Natural killer cell treated with Interleukin-12 subunit alpha and Interleukin-12 subunit beta and Interleukin-15 and Interleukin-18, amount 100 ng/mL, for 72 hours (primary cell): Measurements from ENCODE around the gene JPT1. TPM values are rescaled to one million over a fixed set of nuclear protein-coding genes. Genes with fewer than 3 reads are reported as not detected.

Experiments
- ATAC-seq, 2 donors: fragments of 150-1000 bp; cut with Tn5 transposase in 1 of 2; sonication (Bioruptor Pico), chemical (Tn5 transposase) in 1 of 2; 2 replicates each; pipeline ENCODE4 v1.10.0; 2021
- DNase-seq: peaks from one replicate; pipeline ENCODE4 v3.0.0; 2022; ENCODE audit warnings: low spot score
- H3K27ac Mint-ChIP-seq, 2 donors: 1 replicate in 1 of 2; 2 replicates in 1 of 2; pipeline ENCODE4 v1.8.0; 2022; ENCODE audit warnings: mixed read lengths in 2 of 2, mild to moderate bottlenecking in 1 of 2, moderate library complexity in 1 of 2
- H3K27me3 Mint-ChIP-seq, 2 donors: 1 replicate in 1 of 2; 2 replicates in 1 of 2; pipeline ENCODE4 v1.8.0; 2022; ENCODE audit warnings: mixed read lengths in 2 of 2
- H3K36me3 Mint-ChIP-seq: one replicate; pipeline ENCODE4 v1.8.0; 2022; ENCODE audit warnings: mixed read lengths
- H3K4me1 Mint-ChIP-seq, 2 donors: 1 replicate in 1 of 2; 2 replicates in 1 of 2; pipeline ENCODE4 v1.8.0; 2022; ENCODE audit warnings: low read depth in 2 of 2, mixed read lengths in 2 of 2, mild to moderate bottlenecking in 1 of 2
- H3K4me3 Mint-ChIP-seq: one replicate; pipeline ENCODE4 v1.8.0; 2022; ENCODE audit warnings: mixed read lengths
- H3K9me3 Mint-ChIP-seq: 2 replicates; pipeline ENCODE4 v1.8.0; 2022; ENCODE audit warnings: mixed read lengths
- total RNA-seq, 2 donors: library from RNA; stranded (reverse); gene quantifications; one replicate each; pipeline ENCODE4 v1.2.3, GENCODE V29; 2022

Gene JPT1
- total RNA-seq, 2 donors from 2014 or later: 219 to 351 TPM

GRCh38 chr17:75113798-75114551 lies 40.3 kb downstream of the JPT1 start:
- Mint-ChIP-seq H3K9me3 (no peaks in the 10 kb centered on the region), H3K4me1 (peaks cover 31 to 33% of the 10 kb centered on the region in 2 donors), H3K4me3 (peak overlapping the region; percentile 92), H3K36me3 (no peaks in the 10 kb centered on the region), H3K27ac (peak overlapping the region; percentile 87 to 98), H3K27me3 (no peaks in the 10 kb centered on the region)
- DNase-seq (peak; percentile 91), ATAC-seq (peak; percentile 70 to 84)

DNA sequence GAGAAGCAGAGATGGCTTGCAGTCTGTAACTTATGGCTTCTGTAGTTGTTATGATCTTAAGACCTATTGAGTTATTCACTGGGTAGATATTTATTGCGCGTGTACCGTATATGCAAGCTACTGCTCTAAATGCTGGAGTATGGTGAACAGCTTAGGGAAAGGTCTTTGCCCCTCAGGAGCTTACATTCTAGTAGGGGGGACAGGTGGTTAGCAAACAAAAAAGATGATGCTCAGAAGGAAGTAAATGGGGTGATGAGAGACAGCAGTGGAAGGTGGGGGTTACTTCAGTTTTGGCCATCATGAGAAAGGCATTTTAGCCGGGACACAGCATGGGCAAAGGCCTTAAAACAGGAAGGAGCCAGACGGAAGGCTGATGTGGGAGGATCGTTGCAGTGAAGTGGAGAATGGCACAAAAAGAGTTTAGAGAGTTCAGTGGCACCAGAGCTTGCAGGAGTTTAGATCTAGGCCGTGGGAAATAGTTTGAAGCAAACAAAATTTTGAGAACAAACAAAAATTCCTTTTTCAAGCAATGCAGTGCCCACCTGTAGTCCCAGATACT lies 42.5 kb downstream of the JPT1 start:
- Mint-ChIP-seq H3K27me3 (no peaks in the 10 kb centered on the region), H3K9me3 (no peaks in the 10 kb centered on the region), H3K36me3 (no peaks in the 10 kb centered on the region), H3K27ac (peak overlapping the region in 1 of 2 donors; percentile 16), H3K4me1 (peaks cover 35 to 39% of the 10 kb centered on the region in 2 donors), H3K4me3 (peak overlapping the region; percentile 1)
- ATAC-seq: no peak
- no peak for DNase-seq

DNA sequence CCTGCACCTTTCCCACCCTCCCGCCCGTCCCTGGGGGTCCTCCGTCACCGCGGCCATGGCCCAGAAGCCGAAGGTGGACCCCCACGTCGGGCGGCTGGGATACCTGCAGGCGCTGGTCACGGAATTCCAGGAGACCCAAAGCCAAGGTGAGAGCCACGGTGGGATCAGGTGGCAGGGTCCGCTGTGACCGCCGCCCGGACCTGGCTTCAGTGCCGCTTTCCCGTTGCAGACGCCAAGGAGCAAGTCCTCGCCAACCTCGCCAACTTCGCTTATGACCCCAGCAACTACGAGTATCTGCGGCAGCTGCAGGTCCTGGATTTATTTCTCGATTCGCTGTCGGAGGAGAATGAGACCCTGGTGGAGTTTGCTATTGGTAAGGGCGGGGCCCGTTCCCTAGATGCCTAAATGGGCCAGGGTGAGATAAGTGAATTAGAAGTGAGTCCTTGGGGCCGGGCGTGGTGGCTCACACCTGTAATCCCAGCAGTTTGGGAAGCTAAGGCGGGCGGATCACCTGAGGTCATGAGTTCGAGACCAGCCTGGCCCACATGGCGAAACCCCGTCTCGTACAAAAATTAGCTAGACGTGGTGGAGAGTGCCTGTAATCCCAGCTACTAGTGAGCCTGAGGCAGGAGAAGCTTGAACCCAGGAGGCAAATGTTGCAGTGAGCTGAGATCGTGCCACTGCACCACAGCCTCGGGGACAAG lies 43.9 kb downstream of the JPT1 start:
- H3K9me3 Mint-ChIP-seq: no peaks in the 10 kb centered on the region
- DNase-seq (peak; percentile 54), ATAC-seq (no peak)
- H3K27me3 Mint-ChIP-seq: no peaks in the 10 kb centered on the region
- H3K4me1 Mint-ChIP-seq: peaks cover 35 to 39% of the 10 kb centered on the region in 2 donors
- peak overlapping the region; percentile 39 to 53 for H3K27ac Mint-ChIP-seq
- H3K36me3 Mint-ChIP-seq: no peaks in the 10 kb centered on the region
- H3K4me3 Mint-ChIP-seq: peak overlapping the region; percentile 86

DNA sequence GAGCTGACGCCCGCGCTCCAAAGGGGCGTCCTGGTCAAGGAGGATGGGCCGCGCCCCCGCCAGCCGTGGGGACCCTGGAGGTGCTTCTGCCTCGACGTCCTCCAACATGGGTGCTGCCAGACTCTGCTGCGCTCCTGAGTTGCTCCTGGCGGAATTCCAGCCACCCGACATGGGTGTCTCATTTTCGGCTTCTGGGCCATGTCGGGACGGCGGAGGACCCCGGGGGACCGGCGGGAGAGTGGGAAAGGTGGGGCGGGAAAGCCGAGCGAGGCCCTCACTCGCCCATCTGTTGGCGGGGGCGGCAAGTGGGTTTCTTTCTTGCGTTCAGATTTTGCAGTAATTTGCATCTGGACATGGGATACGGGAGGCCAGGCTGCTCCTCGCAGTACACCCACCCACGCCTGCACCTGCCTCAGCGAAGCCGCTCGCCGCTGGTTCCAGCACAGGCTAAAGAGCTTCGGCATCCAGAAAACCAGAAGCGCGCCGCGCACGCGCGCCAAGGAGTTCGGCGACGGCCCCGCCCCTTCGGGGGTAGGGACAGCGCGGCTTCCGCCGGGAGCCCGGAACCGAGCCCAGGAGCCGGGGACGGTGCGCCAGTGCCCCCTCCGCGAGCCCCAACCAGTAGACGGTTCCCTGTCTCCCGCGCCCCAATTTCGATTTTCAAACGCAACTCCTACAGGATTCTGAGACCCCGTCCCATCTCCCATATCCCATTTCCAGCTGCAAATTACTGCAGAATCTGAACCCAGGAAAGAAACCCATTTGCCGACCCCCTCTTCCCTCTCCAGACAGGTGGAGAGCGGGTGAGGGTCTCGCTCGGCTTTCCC lies 44.7 kb downstream of the JPT1 start, which contains the start of gene ARMC7:
ARMC7 (plus strand) TSS at position 563 of the 827 bp plus-strand sequence. CDS start 320 bp downstream, outside the sequence.
- Mint-ChIP-seq H3K27me3 (no peaks in the 10 kb centered on the region), H3K4me3 (peak within 1 kb of the TSS; percentile 86), H3K27ac (peak within 1 kb of the TSS; percentile 39 to 53), H3K36me3 (no peaks in the 10 kb centered on the region), H3K9me3 (no peaks in the 10 kb centered on the region), H3K4me1 (peaks cover 30 to 33% of the 10 kb centered on the region in 2 donors)
- DNase-seq (peak; percentile 94), ATAC-seq (peak; percentile 91 to 92)

DNA sequence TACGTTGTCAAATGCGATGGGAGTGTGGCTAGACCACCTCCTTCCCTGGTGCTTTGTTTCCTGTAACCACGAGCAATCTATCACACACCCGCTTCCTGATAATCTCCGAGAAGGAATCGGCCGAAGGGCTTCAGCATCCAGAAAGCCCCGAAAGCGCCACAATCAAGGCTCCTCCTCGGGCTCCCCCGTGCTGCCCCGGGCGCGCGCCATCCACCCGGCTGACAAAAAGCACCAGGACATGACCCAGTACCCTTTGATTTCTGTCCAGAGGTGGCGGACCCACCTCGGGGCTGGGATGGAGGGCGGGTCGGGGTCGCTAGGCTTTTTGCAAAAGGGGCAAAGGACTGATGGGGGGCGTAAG lies 45.3 kb downstream of the JPT1 start:
- Mint-ChIP-seq H3K36me3 (no peaks in the 10 kb centered on the region), H3K4me1 (peaks cover 25 to 28% of the 10 kb centered on the region in 2 donors), H3K27me3 (no peaks in the 10 kb centered on the region), H3K4me3 (peak overlapping the region; percentile 86), H3K9me3 (no peaks in the 10 kb centered on the region), H3K27ac (no peak overlapping the region)
- DNase-seq: no peak
- ATAC-seq: no peak

DNA sequence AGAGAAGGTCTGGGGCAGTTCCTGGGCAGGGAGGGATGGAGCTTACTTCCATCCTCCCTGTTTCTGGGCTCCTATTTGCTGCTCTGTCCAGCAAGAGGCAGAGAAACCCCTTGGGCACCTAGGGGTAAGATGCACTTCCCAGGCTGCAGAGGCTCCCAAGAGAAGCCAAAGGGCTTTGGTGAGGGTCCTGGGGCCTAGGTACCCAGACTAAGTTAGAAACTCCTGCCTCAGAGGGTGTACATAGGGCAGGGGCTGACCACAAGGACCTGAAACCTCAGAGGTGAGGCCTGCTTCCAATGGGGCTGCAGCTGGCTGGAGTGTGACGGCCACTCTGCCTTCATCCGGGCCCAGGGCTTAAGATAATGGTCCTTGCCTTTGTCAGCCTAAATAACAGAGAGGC lies 46.1 kb downstream of the JPT1 start:
- DNase-seq: no peak
- H3K36me3 Mint-ChIP-seq: no peaks in the 10 kb centered on the region
- ATAC-seq: no peak
- H3K4me1 Mint-ChIP-seq: peaks cover 20 to 24% of the 10 kb centered on the region in 2 donors
- H3K27me3 Mint-ChIP-seq: no peaks in the 10 kb centered on the region
- no peak overlapping the region for H3K27ac Mint-ChIP-seq
- peak overlapping the region; percentile 86 for H3K4me3 Mint-ChIP-seq
- H3K9me3 Mint-ChIP-seq: no peaks in the 10 kb centered on the region

DNA sequence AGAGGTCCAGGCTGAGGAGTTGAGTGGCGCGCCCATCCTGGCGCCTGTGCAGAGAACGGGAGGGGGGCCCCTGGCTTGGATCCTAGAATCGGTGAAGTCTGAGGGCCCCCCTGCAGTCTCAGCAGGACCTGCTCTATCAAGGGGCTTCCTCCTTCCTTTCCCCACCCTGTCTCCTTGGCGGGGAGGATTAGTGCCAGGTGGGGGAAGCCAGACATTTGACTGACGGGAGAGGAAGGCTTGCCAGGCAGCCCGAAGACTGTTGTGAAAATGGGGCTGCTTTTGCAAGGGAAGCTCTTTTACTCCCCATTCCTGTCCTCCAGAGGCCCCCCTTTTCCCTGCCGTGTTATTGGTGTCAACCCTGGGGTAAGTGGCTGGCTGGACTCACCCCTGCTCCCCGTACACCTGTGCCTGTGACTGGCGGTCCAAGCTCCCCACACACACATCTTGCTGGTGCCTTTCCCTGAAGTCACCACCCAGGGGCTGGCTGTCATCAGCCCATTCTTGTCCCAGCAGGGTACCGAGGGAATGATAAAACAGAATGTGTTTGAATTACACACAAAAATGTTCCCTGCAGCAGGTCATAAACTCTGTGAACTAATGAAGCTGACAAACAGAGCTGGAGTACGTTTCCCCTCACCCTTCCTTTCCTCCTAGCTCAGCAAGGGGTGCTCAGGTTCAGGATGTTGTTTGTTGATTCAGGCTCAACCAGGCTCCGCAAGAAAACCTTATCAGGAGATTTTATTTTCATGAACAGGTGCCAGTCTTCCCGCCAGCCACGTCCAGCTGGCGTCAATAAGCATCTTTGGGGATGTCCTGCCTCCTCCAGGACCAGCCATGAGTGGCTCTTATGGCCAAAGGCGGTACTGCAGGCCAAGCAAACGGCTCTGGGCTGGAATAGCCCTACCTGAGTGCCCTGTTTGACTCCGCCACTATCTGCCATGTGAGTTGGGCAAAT lies 48.9 kb downstream of the JPT1 start:
- Mint-ChIP-seq H3K36me3 (no peaks in the 10 kb centered on the region), H3K4me1 (peaks cover 10 to 13% of the 10 kb centered on the region in 2 donors), H3K27me3 (no peaks in the 10 kb centered on the region), H3K27ac (no peak overlapping the region), H3K9me3 (no peaks in the 10 kb centered on the region), H3K4me3 (no peak overlapping the region)
- ATAC-seq: no peak
- DNase-seq: no peak

DNA sequence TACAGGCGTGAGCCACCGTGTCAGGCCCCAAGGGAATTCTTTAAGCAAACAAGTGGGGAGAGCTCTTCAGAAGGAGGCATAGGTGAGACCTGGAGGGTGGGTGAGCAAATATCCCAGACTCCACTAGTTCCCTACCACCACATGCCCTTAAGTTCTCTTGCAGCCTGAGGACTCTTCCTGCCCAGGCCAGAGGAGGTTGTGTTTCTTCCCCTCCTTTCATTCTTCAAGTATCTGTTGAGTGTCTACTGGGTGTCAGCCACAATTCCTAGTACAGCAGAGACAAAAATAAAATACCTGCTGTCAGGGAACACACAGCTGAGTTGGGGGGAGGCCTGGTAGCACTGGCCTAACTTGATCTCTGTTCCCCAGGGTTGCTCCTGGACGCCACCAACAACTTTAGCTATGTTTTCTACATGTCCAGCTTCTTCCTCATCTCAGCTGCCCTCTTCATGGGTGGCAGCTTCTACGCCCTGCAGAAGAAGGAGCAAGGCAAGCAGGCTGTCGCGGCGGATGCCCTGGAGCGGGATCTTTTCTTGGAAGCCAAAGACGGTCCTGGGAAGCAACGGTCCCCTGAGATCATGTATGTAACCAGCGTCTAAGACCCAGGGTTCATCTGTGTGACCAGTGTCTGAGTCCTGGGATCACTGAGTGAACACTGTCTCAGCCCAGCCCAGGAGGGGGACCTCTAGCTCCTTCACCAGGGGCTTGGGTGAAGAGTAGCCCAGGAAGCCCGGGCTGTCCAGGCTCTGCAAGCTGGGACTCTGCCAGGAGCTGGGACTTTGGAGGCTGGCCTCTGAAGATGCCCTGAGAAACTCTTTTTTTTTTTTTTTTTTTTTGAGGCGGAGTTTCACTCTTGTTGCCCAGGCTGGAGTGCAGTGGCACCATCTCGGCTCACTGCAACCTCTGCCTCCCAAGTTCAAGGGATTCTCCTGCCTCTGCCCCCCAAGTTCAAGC lies 50.4 kb downstream of the JPT1 start:
- H3K4me1 Mint-ChIP-seq: peaks cover 6 to 7% of the 10 kb centered on the region in 2 donors
- no peaks in the 10 kb centered on the region for H3K27me3 Mint-ChIP-seq
- no peak overlapping the region for H3K27ac Mint-ChIP-seq
- no peak overlapping the region for H3K4me3 Mint-ChIP-seq
- DNase-seq (no peak), ATAC-seq (no peak)
- H3K9me3 Mint-ChIP-seq: no peaks in the 10 kb centered on the region
- no peaks in the 10 kb centered on the region for H3K36me3 Mint-ChIP-seq

DNA sequence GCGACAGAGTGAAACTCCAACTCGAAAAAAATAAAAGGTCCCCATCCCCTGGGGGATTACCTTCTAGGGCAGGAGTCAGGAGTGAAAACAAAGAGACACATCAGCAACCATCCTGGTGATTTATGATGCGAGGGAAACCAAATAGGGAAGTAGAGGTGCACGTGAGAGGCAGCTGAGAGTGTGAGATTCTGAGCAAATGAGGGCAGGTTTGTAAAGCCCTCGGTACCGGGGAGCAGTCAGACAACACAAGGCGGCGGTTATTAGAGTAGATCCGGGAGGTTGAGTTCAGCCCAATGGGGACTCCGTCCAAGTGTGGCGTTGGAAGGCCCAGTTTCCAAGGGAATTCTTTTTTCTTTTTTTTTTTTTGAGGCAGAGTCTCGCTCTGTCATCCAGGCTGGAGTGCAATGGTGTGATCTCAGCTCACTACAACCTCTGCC lies 51.9 kb downstream of the JPT1 start:
- H3K9me3 Mint-ChIP-seq: no peaks in the 10 kb centered on the region
- no peak overlapping the region for H3K27ac Mint-ChIP-seq

DNA sequence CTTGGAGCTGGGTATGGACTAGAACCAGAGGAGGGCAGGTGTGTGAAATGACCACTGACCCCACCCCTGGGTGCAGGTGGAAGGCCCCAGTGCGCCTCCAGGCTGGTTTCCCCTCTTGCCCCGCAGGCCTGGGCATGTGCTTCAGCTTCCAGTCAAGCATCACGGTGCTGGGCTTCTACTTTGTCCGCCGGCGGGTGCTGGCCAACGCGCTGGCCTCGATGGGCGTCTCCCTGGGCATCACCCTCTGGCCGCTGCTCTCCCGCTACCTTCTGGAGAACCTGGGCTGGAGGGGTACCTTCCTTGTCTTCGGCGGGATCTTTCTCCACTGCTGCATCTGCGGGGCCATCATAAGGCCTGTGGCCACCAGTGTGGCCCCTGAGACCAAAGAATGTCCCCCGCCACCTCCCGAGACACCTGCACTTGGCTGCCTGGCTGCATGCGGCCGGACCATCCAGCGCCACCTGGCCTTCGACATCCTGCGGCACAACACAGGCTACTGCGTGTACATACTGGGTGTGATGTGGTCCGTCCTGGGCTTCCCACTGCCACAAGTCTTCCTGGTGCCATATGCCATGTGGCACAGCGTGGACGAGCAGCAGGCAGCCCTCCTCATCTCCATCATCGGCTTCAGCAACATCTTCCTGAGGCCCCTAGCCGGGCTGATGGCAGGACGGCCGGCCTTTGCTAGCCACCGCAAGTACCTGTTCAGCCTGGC lies 54.3 kb downstream of the JPT1 start:
- no peak overlapping the region for H3K4me3 Mint-ChIP-seq
- ATAC-seq (no peak), DNase-seq (no peak)
- H3K27ac Mint-ChIP-seq: no peak overlapping the region
- no peaks in the 10 kb centered on the region for H3K9me3 Mint-ChIP-seq
- no peaks in the 10 kb centered on the region for H3K4me1 Mint-ChIP-seq
- H3K36me3 Mint-ChIP-seq: no peaks in the 10 kb centered on the region
- H3K27me3 Mint-ChIP-seq: no peaks in the 10 kb centered on the region

More for the DNA sequence above, 51.9 kb downstream of the JPT1 start:
- no peaks in the 10 kb centered on the region for H3K36me3 Mint-ChIP-seq
- no peak overlapping the region for H3K4me3 Mint-ChIP-seq
- ATAC-seq (no peak), DNase-seq (no peak)
- H3K4me1 Mint-ChIP-seq: no peaks in the 10 kb centered on the region
- no peaks in the 10 kb centered on the region for H3K27me3 Mint-ChIP-seq

DNA sequence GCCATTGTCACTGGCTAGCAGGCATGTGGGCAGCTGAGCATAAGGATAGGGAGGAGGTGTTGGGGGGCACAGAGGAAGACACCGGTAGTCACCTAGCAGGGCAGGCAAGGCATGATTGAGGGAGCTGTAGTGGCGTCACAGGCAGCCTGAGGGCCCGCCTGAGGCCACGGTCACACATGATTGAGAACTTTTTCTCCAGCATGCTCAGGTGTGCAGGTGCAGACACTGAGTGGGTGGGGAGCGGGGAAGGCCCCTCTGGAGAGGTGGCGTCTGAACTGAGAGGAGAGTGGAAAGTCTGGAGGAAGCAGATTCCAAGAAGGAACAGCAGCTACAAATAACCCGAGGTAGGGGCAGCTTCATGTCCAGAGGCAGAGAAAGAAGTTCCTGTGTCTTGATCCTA lies 55.5 kb downstream of the JPT1 start:
- no peak overlapping the region for H3K27ac Mint-ChIP-seq
- H3K36me3 Mint-ChIP-seq: no peaks in the 10 kb centered on the region
- H3K4me1 Mint-ChIP-seq: no peaks in the 10 kb centered on the region
- ATAC-seq (no peak), DNase-seq (no peak)
- no peaks in the 10 kb centered on the region for H3K9me3 Mint-ChIP-seq
- no peak overlapping the region for H3K4me3 Mint-ChIP-seq
- no peaks in the 10 kb centered on the region for H3K27me3 Mint-ChIP-seq
